GM23338 (cell line): ENCODE measurements around the gene TRMT61A.

Source experiments
- CREB1 ChIP-seq: fragments of 250-450 bp; sonication (Bioruptor Pico); IDR thresholded peaks from 2 replicates; pipeline ENCODE4 v1.5.0; 2020; ENCODE audit warnings: low read depth, mild to moderate bottlenecking, moderate library complexity
- EZH2 ChIP-seq: fragments of 200-600 bp; sonication (generic); IDR thresholded peaks from one replicate; pipeline ENCODE4 v1.8.0; 2017; ENCODE audit warnings: antibody characterized with exemption, mild to moderate bottlenecking, low read depth; ENCODE audit not compliant: unreplicated experiment
- EZH2phosphoT487 ChIP-seq: fragments of 200-600 bp; sonication (generic); IDR thresholded peaks from one replicate; pipeline ENCODE4 v1.8.1; 2018; ENCODE audit warnings: antibody characterized with exemption; ENCODE audit not compliant: unreplicated experiment
- NANOG ChIP-seq: IDR thresholded peaks from 2 replicates; pipeline ENCODE4 v1.6.1; 2016; ENCODE audit warnings: antibody characterized with exemption, borderline replicate concordance
- POLR2AphosphoS5 ChIP-seq: IDR thresholded peaks from 2 replicates; pipeline ENCODE4 v1.6.1; 2016; ENCODE audit warnings: antibody characterized with exemption, low read depth
- TF ChIP-seq, protein P1 (sequence below), 2 experiments: fragments of 200-600 bp in 1 of 2; sonication (generic) in 1 of 2; conservative IDR thresholded peaks; 2 replicates each; pipeline versions ENCODE4 v1.5.1 to v1.6.1; 2016 to 2017; ENCODE audit warnings: antibody characterized with exemption in 2 of 2, low read depth in 2 of 2, mild to moderate bottlenecking in 2 of 2, moderate library complexity in 1 of 2
- TF ChIP-seq, protein P2 (sequence below): fragments of 250-450 bp; sonication (Bioruptor Pico); IDR thresholded peaks from 2 replicates; pipeline ENCODE4 v1.5.0; 2020; ENCODE audit warnings: mild to moderate bottlenecking, moderate library complexity
- TF ChIP-seq, protein P3 (sequence below): IDR thresholded peaks from one replicate; pipeline ENCODE4 v1.6.1; 2018; ENCODE audit warnings: antibody characterized with exemption; ENCODE audit not compliant: unreplicated experiment

DNA sequence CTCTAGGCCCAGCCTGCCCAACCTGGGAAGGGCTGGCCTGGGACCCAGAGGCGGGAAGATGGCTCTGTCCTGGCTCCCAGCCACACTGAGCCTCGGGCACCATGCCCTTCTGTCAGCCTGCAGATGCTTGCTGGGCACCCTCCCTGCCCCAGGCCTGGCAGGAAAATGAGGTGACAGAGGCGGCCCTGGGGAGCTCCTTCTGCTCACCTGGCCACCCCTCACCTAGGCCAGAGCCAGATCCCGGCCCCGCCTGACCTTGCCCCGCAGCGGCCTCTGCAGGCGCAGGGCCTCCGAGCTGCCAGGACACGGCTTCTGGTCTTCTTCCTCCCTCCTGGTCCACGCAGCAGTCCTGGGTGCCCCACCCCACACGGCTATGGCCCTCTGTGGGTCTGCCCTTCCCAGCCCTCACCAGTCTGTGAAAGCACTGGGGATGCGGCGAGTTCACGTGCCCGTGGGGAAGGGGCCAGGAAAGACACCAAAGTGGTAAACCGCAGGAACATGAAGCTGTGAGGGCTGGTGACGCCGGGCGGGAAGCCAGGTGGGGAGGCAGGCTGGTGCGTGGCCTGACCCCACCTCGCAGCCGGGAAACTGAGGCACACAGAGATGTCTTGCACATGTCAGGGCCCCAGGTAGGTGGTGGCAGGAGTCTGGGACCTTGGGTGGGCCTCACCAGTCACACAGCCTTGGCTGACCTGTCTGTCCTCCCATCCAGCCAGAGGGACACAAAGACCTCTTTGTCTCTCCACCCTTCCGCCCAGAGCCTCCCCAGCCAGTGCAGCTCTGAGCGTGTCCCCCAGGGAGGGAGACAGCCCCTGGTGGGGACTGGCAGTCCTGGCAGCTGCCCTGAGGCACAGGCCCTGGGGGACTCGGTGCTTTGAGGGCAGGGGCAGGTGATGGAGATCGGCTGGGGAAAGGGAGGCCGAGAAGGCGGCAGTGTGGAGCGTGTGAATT lies 20.6 kb downstream of the TRMT61A start:
- TF ChIP-seq, protein P1, sequence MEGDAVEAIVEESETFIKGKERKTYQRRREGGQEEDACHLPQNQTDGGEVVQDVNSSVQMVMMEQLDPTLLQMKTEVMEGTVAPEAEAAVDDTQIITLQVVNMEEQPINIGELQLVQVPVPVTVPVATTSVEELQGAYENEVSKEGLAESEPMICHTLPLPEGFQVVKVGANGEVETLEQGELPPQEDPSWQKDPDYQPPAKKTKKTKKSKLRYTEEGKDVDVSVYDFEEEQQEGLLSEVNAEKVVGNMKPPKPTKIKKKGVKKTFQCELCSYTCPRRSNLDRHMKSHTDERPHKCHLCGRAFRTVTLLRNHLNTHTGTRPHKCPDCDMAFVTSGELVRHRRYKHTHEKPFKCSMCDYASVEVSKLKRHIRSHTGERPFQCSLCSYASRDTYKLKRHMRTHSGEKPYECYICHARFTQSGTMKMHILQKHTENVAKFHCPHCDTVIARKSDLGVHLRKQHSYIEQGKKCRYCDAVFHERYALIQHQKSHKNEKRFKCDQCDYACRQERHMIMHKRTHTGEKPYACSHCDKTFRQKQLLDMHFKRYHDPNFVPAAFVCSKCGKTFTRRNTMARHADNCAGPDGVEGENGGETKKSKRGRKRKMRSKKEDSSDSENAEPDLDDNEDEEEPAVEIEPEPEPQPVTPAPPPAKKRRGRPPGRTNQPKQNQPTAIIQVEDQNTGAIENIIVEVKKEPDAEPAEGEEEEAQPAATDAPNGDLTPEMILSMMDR (conservative IDR thresholded peaks at IDR 0.05; ENCODE audit: low read depth in 2 of 2) = peak in 1 of 2 experiments; percentile 33; a peak in 2 of 4 replicates
- TF ChIP-seq, protein P2, sequence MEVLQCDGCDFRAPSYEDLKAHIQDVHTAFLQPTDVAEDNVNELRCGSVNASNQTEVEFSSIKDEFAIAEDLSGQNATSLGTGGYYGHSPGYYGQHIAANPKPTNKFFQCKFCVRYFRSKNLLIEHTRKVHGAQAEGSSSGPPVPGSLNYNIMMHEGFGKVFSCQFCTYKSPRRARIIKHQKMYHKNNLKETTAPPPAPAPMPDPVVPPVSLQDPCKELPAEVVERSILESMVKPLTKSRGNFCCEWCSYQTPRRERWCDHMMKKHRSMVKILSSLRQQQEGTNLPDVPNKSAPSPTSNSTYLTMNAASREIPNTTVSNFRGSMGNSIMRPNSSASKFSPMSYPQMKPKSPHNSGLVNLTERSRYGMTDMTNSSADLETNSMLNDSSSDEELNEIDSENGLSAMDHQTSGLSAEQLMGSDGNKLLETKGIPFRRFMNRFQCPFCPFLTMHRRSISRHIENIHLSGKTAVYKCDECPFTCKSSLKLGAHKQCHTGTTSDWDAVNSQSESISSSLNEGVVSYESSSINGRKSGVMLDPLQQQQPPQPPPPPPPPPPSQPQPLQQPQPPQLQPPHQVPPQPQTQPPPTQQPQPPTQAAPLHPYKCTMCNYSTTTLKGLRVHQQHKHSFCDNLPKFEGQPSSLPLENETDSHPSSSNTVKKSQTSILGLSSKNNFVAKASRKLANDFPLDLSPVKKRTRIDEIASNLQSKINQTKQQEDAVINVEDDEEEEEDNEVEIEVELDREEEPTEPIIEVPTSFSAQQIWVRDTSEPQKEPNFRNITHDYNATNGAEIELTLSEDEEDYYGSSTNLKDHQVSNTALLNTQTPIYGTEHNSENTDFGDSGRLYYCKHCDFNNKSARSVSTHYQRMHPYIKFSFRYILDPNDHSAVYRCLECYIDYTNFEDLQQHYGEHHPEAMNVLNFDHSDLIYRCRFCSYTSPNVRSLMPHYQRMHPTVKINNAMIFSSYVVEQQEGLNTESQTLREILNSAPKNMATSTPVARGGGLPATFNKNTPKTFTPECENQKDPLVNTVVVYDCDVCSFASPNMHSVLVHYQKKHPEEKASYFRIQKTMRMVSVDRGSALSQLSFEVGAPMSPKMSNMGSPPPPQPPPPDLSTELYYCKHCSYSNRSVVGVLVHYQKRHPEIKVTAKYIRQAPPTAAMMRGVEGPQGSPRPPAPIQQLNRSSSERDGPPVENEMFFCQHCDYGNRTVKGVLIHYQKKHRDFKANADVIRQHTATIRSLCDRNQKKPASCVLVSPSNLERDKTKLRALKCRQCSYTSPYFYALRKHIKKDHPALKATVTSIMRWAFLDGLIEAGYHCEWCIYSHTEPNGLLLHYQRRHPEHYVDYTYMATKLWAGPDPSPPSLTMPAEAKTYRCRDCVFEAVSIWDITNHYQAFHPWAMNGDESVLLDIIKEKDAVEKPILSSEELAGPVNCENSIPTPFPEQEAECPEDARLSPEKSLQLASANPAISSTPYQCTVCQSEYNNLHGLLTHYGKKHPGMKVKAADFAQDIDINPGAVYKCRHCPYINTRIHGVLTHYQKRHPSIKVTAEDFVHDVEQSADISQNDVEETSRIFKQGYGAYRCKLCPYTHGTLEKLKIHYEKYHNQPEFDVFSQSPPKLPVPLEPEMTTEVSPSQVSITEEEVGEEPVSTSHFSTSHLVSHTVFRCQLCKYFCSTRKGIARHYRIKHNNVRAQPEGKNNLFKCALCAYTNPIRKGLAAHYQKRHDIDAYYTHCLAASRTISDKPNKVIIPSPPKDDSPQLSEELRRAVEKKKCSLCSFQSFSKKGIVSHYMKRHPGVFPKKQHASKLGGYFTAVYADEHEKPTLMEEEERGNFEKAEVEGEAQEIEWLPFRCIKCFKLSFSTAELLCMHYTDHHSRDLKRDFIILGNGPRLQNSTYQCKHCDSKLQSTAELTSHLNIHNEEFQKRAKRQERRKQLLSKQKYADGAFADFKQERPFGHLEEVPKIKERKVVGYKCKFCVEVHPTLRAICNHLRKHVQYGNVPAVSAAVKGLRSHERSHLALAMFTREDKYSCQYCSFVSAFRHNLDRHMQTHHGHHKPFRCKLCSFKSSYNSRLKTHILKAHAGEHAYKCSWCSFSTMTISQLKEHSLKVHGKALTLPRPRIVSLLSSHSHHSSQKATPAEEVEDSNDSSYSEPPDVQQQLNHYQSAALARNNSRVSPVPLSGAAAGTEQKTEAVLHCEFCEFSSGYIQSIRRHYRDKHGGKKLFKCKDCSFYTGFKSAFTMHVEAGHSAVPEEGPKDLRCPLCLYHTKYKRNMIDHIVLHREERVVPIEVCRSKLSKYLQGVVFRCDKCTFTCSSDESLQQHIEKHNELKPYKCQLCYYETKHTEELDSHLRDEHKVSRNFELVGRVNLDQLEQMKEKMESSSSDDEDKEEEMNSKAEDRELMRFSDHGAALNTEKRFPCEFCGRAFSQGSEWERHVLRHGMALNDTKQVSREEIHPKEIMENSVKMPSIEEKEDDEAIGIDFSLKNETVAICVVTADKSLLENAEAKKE (CRISPR knock-in tag) = no peak
- TF ChIP-seq EZH2 (no peak), NANOG (no peak), POLR2AphosphoS5 (no peak), EZH2phosphoT487 (no peak), CREB1 (no peak)
- TF ChIP-seq, protein P3, sequence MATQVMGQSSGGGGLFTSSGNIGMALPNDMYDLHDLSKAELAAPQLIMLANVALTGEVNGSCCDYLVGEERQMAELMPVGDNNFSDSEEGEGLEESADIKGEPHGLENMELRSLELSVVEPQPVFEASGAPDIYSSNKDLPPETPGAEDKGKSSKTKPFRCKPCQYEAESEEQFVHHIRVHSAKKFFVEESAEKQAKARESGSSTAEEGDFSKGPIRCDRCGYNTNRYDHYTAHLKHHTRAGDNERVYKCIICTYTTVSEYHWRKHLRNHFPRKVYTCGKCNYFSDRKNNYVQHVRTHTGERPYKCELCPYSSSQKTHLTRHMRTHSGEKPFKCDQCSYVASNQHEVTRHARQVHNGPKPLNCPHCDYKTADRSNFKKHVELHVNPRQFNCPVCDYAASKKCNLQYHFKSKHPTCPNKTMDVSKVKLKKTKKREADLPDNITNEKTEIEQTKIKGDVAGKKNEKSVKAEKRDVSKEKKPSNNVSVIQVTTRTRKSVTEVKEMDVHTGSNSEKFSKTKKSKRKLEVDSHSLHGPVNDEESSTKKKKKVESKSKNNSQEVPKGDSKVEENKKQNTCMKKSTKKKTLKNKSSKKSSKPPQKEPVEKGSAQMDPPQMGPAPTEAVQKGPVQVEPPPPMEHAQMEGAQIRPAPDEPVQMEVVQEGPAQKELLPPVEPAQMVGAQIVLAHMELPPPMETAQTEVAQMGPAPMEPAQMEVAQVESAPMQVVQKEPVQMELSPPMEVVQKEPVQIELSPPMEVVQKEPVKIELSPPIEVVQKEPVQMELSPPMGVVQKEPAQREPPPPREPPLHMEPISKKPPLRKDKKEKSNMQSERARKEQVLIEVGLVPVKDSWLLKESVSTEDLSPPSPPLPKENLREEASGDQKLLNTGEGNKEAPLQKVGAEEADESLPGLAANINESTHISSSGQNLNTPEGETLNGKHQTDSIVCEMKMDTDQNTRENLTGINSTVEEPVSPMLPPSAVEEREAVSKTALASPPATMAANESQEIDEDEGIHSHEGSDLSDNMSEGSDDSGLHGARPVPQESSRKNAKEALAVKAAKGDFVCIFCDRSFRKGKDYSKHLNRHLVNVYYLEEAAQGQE = no peak
